GM18508 (cell line): ENCODE results near the gene DLGAP1.

Experiments
- ATAC-seq: cut with Tn5 transposase; IDR thresholded peaks from one replicate; pipeline ENCODE4 v1.9.1; 2021; ENCODE audit warnings: moderate number of reproducible peaks; ENCODE audit not compliant: insufficient read depth, unreplicated experiment

The DLGAP1 gene

DNA sequence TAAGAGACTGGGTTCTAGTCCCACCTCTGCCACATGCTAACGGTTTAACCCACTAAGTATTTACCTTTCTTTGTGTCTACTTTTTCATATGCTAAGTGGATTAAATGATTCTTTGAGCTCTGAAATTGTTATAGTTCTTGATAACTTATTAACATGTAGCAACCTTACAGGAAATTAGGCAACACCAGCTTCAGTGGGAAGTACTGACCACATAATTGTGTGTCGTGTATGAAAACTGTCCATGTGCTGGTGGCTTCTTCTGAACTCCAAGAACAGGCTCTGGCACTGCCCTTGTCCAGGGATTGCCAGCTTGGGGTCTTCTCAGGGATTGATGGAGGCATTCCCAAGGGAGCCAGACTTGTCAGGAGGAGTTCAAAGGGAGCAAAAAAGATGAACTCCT lies 577.4 kb downstream of the DLGAP1 start:
- ATAC-seq: no peak

- ATAC-seq: no peak
These were observed 579.1 kb downstream of the DLGAP1 start for GRCh38 chr18:3875961-3876360.

GRCh38 chr18:3875376-3875775 lies 579.7 kb downstream of the DLGAP1 start:
- ATAC-seq: no peak

DNA sequence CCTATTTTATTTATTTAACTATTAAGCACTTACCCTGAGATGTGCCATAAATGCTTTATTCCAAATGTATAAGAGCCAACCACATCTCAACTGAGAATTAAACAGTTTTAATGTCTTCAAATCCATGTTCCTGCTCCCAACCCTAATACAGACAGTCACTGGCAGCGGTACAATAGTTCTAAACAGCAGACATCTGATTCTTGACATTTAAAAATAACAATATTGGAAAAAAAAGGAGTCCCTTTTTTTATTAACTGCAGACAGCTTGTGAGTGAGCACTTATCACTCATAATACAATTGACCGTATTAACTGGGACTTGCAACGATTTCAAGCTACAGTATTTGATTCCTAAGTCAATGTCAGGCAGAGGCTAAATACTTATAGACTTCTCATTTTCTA lies 580.5 kb downstream of the DLGAP1 start:
- ATAC-seq: no peak

DNA sequence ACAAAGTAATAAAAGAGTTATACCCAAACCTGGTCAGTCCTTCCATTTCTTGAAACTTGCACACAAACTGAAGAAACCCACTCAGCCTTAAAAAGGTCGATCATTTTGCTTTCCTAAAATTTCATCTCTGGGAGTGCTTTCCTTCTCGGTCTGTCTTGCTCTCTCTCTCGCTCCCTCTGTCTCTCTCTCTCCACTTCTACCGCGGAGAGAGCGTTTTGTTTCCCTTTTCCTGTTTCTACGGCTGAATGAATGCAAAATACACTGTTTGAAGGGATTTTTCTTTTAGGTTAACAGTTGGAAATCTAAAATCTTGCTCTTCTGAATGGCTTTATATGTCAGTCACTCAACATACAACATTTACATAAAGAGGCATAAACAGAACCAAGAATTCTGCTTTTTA lies 581.0 kb downstream of the DLGAP1 start:
- ATAC-seq: no peak

- no peak for ATAC-seq
These were observed 581.4 kb downstream of the DLGAP1 start for GRCh38 chr18:3873698-3874097.

DNA sequence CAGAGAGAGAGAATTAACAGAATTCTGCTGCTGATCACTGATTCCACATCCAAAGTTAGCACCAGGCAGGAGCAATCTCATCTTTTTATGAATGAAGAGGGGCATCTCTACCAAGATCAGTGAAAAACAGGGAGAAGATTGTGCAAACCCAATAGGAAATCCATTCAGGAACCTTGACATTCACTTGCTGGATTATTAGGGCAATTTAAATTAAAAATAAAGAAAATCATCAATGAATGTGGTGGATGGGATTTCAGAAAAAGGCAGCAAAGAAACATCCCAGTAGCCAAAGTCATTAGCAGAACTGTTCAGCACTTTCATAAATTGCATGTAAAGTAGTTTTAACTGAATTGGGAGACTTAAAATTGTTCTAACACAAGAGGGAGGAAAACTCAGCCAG lies 581.9 kb downstream of the DLGAP1 start:
- ATAC-seq: no peak

- ATAC-seq: no peak
These were observed 582.5 kb downstream of the DLGAP1 start for GRCh38 chr18:3872641-3873040.

DNA sequence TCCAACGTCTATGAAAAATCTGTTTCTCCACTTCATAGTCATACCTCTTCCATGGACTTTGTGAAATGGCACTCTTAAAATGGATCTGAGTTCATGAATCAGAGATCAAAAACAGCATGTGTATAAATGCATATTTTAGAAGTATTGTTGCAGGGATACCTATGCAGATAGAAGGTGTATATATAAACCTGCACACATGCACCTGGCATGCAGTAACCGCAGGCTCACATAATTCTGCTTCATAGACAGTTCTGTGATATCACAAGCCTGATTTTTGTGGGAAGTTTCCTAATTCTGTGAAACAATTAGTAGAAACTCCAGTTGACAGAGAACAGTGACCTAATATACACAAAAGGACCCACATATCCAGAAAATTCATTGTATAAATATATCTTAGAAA lies 583.4 kb downstream of the DLGAP1 start:
- ATAC-seq: no peak

DNA sequence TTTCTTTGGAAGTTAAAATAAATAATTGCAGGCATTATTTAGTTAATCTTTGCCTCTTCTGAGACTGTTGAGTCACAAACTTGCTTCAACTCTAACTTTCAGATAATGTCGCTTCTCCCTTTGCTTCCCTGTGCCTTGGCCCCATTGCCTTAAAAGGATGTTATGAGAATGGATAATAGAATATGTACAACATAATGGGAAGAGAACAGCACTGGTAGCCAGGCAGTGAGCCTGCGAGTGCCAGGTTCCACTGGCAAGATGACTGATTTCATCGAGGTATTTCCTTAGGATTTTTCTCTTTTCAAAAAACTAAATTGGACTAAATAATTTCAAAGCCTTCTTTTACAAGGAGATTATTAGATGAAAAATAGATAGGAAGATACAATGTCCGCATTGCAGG lies 584.2 kb downstream of the DLGAP1 start:
- ATAC-seq: no peak

GRCh38 chr18:3869848-3870247 lies 585.3 kb downstream of the DLGAP1 start:
- ATAC-seq: no peak

DNA sequence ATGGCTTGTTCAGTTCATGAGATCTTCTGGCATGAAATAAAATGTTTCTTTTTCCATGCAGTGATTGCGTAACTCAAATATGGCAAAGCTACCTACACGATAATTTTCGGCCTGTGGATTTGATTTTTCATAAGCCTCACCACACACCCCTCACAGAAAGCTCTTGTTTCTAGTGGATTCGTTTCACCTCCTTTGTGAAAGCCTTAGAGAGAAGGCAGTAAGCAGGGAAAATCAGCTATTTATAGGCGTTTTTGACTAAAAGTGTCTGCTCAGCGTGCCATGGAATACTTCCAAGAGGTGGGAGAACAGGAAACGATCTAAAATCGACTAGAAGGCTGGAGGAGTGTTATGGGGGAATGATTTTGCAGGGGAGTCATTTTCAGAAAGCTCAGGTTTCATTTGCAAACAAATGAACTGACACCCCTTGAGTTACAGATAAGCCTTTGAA lies 587.2 kb downstream of the DLGAP1 start:
- ATAC-seq: no peak

GRCh38 chr18:3867236-3867635 lies 587.9 kb downstream of the DLGAP1 start:
- ATAC-seq: no peak

DNA sequence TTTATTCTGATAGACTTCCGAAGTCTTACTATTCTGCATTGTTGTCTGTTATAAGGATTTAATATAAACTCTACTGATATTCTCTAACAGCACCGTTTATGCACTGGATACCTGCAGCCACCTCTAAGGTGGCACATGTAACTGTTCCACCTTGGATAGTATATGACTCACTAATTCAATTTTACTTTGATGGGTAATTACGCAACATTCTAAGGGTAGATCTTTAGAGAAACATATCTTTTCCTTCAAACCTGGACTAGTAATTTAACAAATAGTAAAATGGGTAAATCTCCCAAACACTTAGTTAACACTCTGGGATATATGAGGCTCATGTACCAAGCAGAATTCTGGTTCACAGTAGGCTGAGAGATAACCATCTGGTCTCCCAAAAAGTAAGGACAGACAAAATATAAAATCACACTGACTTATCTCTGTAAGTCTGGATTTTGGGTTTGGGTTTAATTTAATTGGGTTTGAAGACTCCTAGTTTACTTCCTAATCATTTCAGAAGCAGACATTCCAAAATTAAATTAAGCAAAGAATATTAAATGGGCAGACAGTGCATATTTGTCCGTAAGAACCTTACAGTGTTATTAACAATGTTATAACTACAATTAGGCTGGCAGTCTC lies 590.3 kb downstream of the DLGAP1 start:
- ATAC-seq: no peak

DNA sequence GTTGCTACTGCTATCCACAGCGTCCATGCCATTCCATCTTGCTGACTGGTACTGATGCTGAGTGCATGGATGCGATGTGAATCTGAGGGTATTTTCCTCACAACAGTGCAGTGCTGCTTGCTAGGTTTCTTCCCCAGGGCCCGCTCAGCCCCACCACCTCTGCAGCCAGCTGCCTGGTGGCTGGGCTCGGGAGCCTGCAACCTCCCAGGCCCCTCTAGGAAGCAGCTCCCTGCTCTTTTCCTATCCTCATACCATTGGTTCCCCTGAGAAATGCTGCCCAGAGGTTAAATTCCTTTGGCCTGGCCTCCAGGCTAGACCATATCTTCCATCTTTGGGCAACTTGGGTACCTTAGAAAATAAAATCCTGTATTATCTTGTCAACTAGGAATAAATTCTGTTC lies 591.5 kb downstream of the DLGAP1 start:
- no peak for ATAC-seq

DNA sequence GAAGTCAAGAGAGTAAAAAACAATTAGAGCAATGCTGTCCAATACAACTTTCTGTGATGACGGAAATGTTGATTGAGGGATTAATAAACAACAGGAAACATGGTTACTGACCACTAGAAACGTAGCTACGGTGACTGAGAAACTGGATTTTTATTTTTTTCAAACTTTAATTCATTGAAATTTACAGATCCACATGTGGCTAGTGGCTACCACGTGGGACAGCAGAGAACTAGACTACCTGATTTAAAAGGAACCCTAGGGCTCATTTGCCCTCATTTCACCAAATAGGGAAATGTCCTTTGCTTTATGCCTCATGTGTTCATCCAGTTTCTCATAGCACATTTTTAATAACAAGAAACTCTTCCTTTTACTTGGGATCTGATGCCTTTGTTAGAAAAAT lies 592.1 kb downstream of the DLGAP1 start:
- no peak for ATAC-seq

GRCh38 chr18:3861495-3861894 lies 593.6 kb downstream of the DLGAP1 start:
- no peak for ATAC-seq

DNA sequence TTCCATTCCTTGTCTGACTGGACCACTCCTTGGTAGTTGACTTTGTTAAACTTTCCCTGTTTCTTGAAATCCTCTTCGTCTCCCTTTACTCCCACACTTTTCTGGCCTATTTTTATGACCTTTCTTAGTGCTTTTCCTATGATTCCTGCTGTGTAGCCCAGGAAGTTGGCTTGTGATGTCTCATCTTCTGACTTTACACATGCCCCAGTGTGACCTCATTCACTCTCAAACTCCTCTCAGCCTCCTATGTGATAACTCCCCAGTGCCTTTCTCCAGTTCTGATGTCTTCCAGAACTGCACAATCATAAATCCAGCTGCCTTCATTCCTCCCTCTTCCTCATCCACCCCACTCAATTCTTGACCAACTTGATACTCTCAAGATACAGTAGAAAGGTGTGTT lies 597.6 kb downstream of the DLGAP1 start:
- no peak for ATAC-seq

GRCh38 chr18:3855966-3856365 lies 599.1 kb downstream of the DLGAP1 start:
- no peak for ATAC-seq

DNA sequence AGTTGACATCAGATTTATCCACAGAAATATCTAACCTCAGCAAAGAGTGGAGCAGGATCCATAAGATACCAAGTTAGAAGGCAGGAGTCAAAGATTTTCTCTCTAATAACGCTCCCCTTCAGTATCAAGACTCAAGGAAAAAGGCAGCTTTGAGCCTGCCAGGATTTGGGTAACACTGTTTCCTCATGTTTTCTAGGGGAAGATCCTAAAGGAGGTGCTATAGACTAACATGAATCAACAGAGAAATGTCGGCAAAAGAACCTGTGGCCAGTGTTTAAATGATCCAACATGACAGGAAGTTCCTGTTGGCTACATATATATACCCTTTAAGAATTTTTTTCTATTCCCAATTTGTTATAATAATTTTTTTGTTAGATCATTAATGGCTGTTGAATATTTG lies 602.8 kb downstream of the DLGAP1 start:
- ATAC-seq: no peak

DNA sequence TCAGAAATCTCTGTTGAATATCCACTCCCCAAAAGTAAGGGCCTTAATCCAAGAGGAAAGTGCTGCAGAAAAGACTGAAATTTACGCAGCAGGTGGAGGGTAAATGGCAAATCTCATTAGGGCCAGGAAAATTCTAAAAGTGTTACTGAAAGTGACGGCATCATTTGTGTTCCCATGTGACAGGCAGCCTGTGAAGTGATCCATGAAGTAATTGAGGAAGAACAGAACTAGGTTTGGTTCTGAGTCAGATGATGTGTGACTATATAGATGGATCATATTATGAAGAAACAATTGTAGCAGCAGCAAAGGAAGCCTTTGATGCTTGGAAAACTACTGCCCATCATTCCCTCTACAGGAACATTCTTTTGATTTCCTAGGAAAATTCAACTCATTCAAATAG lies 603.9 kb downstream of the DLGAP1 start:
- ATAC-seq: no peak

- ATAC-seq: no peak
These were observed 606.8 kb downstream of the DLGAP1 start for GRCh38 chr18:3848316-3848715.

DNA sequence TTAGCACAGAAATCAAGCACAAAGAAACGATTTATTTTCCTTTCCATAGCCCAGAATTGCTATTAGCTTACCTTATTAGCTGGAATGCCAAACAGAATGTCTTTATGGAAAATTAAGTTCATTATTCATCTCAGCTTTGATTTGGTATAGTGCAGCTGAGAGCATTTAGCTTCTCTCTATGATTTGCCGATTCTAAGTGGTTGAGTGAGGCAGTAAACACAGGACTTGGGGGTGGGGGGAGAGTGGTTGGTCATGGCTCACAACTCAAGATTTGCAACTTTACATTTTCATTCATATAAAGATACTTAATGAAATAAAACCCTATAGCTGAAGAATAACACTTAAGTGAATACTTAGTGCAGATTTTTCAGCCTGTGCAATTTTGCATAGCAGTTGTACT lies 609.9 kb downstream of the DLGAP1 start:
- ATAC-seq: no peak
